Endodermal cell (in vitro differentiated cells): ENCODE measurements around the gene OR2T35. TPM values are rescaled to one million over a fixed set of nuclear protein-coding genes. Genes with fewer than 3 reads are reported as not detected.
"Not testable (repeated sequence)": the region's sequence is repeated elsewhere in the genome, so short reads cannot be mapped to it uniquely, and the experiment has no call there.

ENCODE experiments used
- DNase-seq: peaks from one replicate; pipeline ENCODE4 v3.0.0-alpha.2; 2017
- H3K27ac ChIP-seq: 2 replicates; pipeline ENCODE4 v1.5.1; 2013; ENCODE audit warnings: mild to moderate bottlenecking, low read depth, low read length, moderate library complexity
- H3K27me3 ChIP-seq: 2 replicates; pipeline ENCODE4 v1.6.1; 2013; ENCODE audit warnings: mild to moderate bottlenecking, low read length, moderate library complexity; ENCODE audit not compliant: insufficient read depth, control insufficient read depth, poor library complexity, severe bottlenecking
- H3K36me3 ChIP-seq: 2 replicates; pipeline ENCODE4 v1.7.0; 2013; ENCODE audit warnings: mild to moderate bottlenecking, low read length, moderate library complexity; ENCODE audit not compliant: control insufficient read depth, insufficient read depth
- H3K4me1 ChIP-seq: one replicate; pipeline ENCODE4 v1.7.0; 2013; ENCODE audit warnings: low read length; ENCODE audit not compliant: control insufficient read depth, insufficient read depth
- H3K4me3 ChIP-seq: 2 replicates; pipeline ENCODE4 v1.5.1; 2013; ENCODE audit warnings: mild to moderate bottlenecking, low read length, moderate library complexity
- H3K9ac ChIP-seq: 2 replicates; pipeline ENCODE4 v1.6.1; 2013; ENCODE audit warnings: mild to moderate bottlenecking, low read length, moderate library complexity; ENCODE audit not compliant: poor library complexity, severe bottlenecking; ENCODE audit errors: extremely low read depth
- H3K9me3 ChIP-seq: 2 replicates; pipeline ENCODE4 v1.6.1; 2013; ENCODE audit warnings: mild to moderate bottlenecking, low read length, moderate library complexity; ENCODE audit not compliant: control insufficient read depth
- H3K27ac Mint-ChIP-seq: 2 replicates; pipeline ENCODE4 v1.8.0; 2020; ENCODE audit warnings: mixed read lengths
- H3K27me3 Mint-ChIP-seq: 2 replicates; pipeline ENCODE4 v1.8.0; 2021; ENCODE audit warnings: mild to moderate bottlenecking, mixed read lengths; ENCODE audit not compliant: insufficient read depth
- H3K36me3 Mint-ChIP-seq: 2 replicates; pipeline ENCODE4 v1.8.0; 2020; ENCODE audit warnings: low read depth, mixed read lengths
- H3K4me1 Mint-ChIP-seq: 2 replicates; pipeline ENCODE4 v1.8.0; 2020; ENCODE audit warnings: mixed read lengths
- H3K4me3 Mint-ChIP-seq: 2 replicates; pipeline ENCODE4 v1.8.0; 2020; ENCODE audit warnings: mild to moderate bottlenecking, moderate library complexity, mixed read lengths
- H3K9me3 Mint-ChIP-seq: 2 replicates; pipeline ENCODE4 v1.8.0; 2020; ENCODE audit warnings: mild to moderate bottlenecking, mixed read lengths
- WGBS, 2 experiments: methylation state at CpG; one replicate each; pipeline versions ENCODE4 v1.1.5 to v1.1.7; 2013; ENCODE audit warnings: missing lambda C conversion rate in 2 of 2, mixed read lengths in 1 of 2; ENCODE audit not compliant: insufficient coverage in 1 of 2, insufficient read length in 1 of 2; 5-methylcytosine and 5-hydroxymethylcytosine counted together
- total RNA-seq, 2 donors: library from RNA; stranded (reverse); fragmentation: NEBNext Ultra II Directional in 1 of 2; extraction: Animal tissue kit (Norgen Biotek cat#: 25700) in 1 of 2; gene quantifications; 2 replicates in 1 of 2; 3 replicates in 1 of 2; pipeline ENCODE4 v1.2.1, GENCODE V29; 2021
- TF ChIP-seq, protein P1 (sequence below): fragments of 200-600 bp; sonication (generic); conservative IDR thresholded peaks from 2 replicates; pipeline ENCODE4 v1.5.0; 2021; ENCODE audit warnings: antibody characterized with exemption, mild to moderate bottlenecking

The OR2T35 gene
- total RNA-seq, 2 donors from 2014 or later, result not detected

DNA sequence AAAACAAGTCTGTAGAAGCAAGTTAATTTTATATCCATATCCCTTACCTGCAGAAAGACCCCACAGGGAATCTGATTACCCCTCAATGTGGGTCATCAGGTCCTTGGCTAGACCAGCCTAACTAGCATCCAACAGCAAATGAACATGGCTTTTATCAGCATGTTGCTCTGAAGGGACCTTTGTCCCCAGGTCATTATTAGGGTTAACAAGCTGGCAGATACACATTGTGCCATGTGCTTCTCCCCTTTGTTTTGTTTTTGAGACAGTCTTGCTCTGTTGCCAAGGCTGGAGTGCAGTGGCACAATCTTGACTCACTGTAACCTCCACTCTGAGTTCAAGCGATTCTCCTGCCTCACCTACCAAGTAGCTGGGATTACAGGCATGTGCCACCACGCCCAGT is 10.1 kb downstream of the OR2T35 start, which contains the start of gene OR2T11:
Gene OR2T11 (minus strand): TSS at position 101 of the 400 bp plus-strand sequence. CDS start 7,963 bp downstream, outside the sequence.
- H3K9me3 Mint-ChIP-seq, result peaks cover 30% of the 10 kb centered on the region
- not testable (repeated sequence) for H3K36me3 Mint-ChIP-seq, H3K27me3 Mint-ChIP-seq, H3K4me1 Mint-ChIP-seq, H3K4me3 ChIP-seq, H3K27ac ChIP-seq, H3K4me3 Mint-ChIP-seq, DNase-seq, H3K27me3 ChIP-seq, H3K27ac Mint-ChIP-seq, H3K9ac ChIP-seq, H3K36me3 ChIP-seq, H3K4me1 ChIP-seq
- H3K9me3 ChIP-seq, result peaks cover 16% of the 10 kb centered on the region
- WGBS, 2 experiments, result no CpG with 5 or more reads among the region's 2 CpGs

DNA sequence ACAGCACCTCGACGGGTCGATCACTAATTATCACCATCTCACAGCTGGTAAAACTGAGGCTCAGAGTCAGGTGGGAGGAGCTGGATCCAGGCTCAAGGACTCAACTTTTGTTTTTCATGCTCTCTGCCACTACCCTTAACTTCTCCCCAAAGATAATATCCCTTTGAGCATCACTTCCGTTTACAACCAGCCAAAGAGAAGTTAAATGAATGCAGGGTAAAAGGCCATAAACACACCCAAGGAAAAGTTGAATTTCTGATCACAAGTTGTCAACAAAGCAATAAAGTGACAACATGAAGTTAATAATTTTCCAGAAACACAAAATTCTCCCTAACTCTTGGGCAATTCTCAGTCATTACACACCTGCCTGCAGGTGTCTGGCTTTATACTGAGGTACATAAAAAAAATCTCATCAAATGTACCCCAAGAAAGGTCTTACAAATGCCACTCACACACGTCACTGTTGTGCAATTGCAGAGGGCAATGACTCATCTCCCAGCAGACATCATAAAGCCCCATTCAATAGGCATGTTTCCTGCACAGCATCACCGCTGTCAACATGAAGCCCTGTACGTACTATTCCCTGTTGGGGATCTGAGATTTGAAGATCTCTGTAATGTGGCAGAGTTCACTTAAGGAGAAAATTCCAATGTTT is 13.6 kb downstream of the OR2T35 start:
- Mint-ChIP-seq H3K4me3 (no peak overlapping the region), H3K27ac (no peak overlapping the region), H3K4me1 (no peaks in the 10 kb centered on the region), H3K9me3 (peaks cover 41% of the 10 kb centered on the region), H3K27me3 (no peaks in the 10 kb centered on the region), H3K36me3 (peaks cover 2% of the 10 kb centered on the region)
- H3K9ac ChIP-seq, result no peak overlapping the region
- no peaks in the 10 kb centered on the region for H3K36me3 ChIP-seq
- peaks cover 46% of the 10 kb centered on the region for H3K9me3 ChIP-seq
- DNase-seq, result no peak
- H3K27ac ChIP-seq, result no peak overlapping the region
- TF ChIP-seq, protein P1, sequence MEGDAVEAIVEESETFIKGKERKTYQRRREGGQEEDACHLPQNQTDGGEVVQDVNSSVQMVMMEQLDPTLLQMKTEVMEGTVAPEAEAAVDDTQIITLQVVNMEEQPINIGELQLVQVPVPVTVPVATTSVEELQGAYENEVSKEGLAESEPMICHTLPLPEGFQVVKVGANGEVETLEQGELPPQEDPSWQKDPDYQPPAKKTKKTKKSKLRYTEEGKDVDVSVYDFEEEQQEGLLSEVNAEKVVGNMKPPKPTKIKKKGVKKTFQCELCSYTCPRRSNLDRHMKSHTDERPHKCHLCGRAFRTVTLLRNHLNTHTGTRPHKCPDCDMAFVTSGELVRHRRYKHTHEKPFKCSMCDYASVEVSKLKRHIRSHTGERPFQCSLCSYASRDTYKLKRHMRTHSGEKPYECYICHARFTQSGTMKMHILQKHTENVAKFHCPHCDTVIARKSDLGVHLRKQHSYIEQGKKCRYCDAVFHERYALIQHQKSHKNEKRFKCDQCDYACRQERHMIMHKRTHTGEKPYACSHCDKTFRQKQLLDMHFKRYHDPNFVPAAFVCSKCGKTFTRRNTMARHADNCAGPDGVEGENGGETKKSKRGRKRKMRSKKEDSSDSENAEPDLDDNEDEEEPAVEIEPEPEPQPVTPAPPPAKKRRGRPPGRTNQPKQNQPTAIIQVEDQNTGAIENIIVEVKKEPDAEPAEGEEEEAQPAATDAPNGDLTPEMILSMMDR, result no peak
- no peaks in the 10 kb centered on the region for H3K27me3 ChIP-seq
- WGBS, 2 experiments, result 75 to 85% methylated on average over 4 to 7 of the region's 7 CpGs
- H3K4me3 ChIP-seq, result no peak overlapping the region
- H3K4me1 ChIP-seq, result no peaks in the 10 kb centered on the region

DNA sequence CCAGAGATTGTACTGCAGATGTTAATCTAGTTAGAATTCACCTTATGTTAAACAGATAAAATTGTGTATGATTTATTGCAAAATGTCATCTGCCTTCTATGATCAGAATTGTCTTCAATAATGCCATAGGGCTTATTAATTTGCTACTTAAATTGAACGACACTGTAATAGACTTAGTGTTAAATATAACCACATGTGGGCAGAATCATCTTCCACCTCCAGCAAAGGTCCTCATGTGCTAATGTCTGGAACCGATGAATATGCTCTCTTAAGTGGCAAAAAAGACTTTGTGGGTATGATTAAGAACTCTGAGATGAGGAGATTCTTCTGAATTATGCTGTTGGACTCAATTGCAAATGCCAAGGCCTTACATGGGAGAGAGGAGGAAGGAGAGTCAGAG is 14.5 kb downstream of the OR2T35 start:
- Histone ChIP-seq H3K4me1 (no peaks in the 10 kb centered on the region), H3K27ac (no peak overlapping the region), H3K9me3 (peaks cover 55% of the 10 kb centered on the region), H3K4me3 (no peak overlapping the region), H3K27me3 (no peaks in the 10 kb centered on the region), H3K9ac (no peak overlapping the region), H3K36me3 (no peaks in the 10 kb centered on the region)
- Mint-ChIP-seq H3K4me1 (no peaks in the 10 kb centered on the region), H3K9me3 (peaks cover 41% of the 10 kb centered on the region), H3K27me3 (no peaks in the 10 kb centered on the region), H3K27ac (no peak overlapping the region), H3K36me3 (peaks cover 2% of the 10 kb centered on the region), H3K4me3 (no peak overlapping the region)
- 61 to 67% methylated on average over 1 to 2 of the region's 2 CpGs for WGBS, 2 experiments
- TF ChIP-seq, protein P1, result no peak
- no peak for DNase-seq
